ENCODE measurements around the gene POLD2.

- no peak for TF ChIP-seq EZH2 (IDR thresholded peaks at IDR 0.05; ENCODE audit: borderline replicate concordance, low read depth, low read length, severe bottlenecking)
- TF ChIP-seq CTCF (IDR thresholded peaks at IDR 0.05; ENCODE audit: extremely low read depth in 1 of 2, insufficient read depth in 1 of 2, low read depth in 1 of 2, low read length in 2 of 2), result no peak
- no peak for TF ChIP-seq JUN (IDR thresholded peaks at IDR 0.05; ENCODE audit: borderline replicate concordance, insufficient read depth, insufficient read length, low read depth)
- TF ChIP-seq POLR2AphosphoS5 (IDR thresholded peaks at IDR 0.05; ENCODE audit: insufficient read depth, low read depth, low read length), result no peak
- no peak for TF ChIP-seq POLR2A (IDR thresholded peaks at IDR 0.05; ENCODE audit: low read depth, low read length)
- TF ChIP-seq MYC (IDR thresholded peaks at IDR 0.05; ENCODE audit: low read depth, low read length), result no peak
- TF ChIP-seq MAX (IDR thresholded peaks at IDR 0.05; ENCODE audit: insufficient read depth, insufficient read length), result no peak
These were observed 8.1 kb upstream of the POLD2 start for GRCh38 chr7:44131173-44132029.
